ENCODE results near the gene MTCP1.

- TF ChIP-seq CTCF (IDR thresholded peaks at IDR 0.05) (no peak), EP300 (IDR thresholded peaks at IDR 0.05) (no peak), POLR2A (IDR thresholded peaks at IDR 0.05) (no peak)
Measured at GRCh38 chrX:155061760-155062159, 9.2 kb downstream of the MTCP1 start.
